HL-60 (cell line): ENCODE data around the gene FAT1.

Experiments
- DNase-seq, 2 experiments: peaks; one replicate each; pipeline ENCODE4 v3.0.0-alpha.2; 2010 to 2020; ENCODE audit warnings: low read depth in 1 of 2, low spot score in 1 of 2
- H3K27ac ChIP-seq: fragments of 250-450 bp; sonication (Bioruptor Pico); replicated peaks from 2 replicates; pipeline ENCODE4 v1.5.1; 2020; ENCODE audit warnings: mild to moderate bottlenecking, moderate library complexity
- H3K27me3 ChIP-seq: fragments of 250-450 bp; sonication (Bioruptor Pico); 2 replicates; pipeline ENCODE4 v1.5.1; 2021; ENCODE audit warnings: mild to moderate bottlenecking, moderate library complexity; ENCODE audit not compliant: insufficient read depth, poor library complexity, severe bottlenecking
- H3K4me3 ChIP-seq: replicated peaks from 2 replicates; pipeline ENCODE4 v1.5.1; 2011; ENCODE audit warnings: mild to moderate bottlenecking, control low read depth, low read length; ENCODE audit not compliant: insufficient read depth
- GABPA ChIP-seq: IDR thresholded peaks from 2 replicates; pipeline ENCODE4 v1.6.1; 2012; ENCODE audit warnings: low read depth
- POLR2AphosphoS5 ChIP-seq: IDR thresholded peaks from 2 replicates; pipeline ENCODE4 v1.6.1; 2012; ENCODE audit warnings: low read depth
- SPI1 ChIP-seq: IDR thresholded peaks from 2 replicates; pipeline ENCODE4 v1.6.1; 2012; ENCODE audit warnings: low read depth, mild to moderate bottlenecking, borderline replicate concordance
- TF ChIP-seq, protein P1 (sequence below): IDR thresholded peaks from 2 replicates; pipeline ENCODE4 v1.6.1; 2012; ENCODE audit warnings: low read depth; ENCODE audit not compliant: insufficient replicate concordance
- TF ChIP-seq, protein P2 (sequence below): IDR thresholded peaks from one replicate; pipeline ENCODE4 v1.5.1; 2011; ENCODE audit warnings: low read length, control low read depth, inconsistent platforms; ENCODE audit not compliant: insufficient read depth

Gene FAT1

DNA sequence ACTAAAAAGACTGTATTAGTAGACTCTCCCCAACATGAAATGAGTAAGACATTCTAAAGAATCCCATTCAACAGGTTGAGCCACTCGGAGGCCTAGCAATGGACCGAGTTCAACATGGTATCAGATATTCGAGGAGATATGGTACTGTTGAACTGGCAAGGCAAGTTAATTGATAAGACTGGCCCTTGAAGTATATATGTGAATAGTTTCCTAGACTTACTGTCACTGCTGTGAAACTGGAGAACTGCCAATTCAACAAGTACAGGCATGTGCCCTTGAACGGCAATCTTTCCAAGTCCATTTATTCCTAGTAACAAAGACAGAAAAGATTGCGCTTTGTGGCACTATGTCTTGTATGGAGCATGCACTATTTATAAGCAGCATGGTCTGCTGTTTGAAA is 24.4 kb downstream of the FAT1 start:
- no peaks in the 10 kb centered on the region for H3K27me3 ChIP-seq
- TF ChIP-seq, protein P1, sequence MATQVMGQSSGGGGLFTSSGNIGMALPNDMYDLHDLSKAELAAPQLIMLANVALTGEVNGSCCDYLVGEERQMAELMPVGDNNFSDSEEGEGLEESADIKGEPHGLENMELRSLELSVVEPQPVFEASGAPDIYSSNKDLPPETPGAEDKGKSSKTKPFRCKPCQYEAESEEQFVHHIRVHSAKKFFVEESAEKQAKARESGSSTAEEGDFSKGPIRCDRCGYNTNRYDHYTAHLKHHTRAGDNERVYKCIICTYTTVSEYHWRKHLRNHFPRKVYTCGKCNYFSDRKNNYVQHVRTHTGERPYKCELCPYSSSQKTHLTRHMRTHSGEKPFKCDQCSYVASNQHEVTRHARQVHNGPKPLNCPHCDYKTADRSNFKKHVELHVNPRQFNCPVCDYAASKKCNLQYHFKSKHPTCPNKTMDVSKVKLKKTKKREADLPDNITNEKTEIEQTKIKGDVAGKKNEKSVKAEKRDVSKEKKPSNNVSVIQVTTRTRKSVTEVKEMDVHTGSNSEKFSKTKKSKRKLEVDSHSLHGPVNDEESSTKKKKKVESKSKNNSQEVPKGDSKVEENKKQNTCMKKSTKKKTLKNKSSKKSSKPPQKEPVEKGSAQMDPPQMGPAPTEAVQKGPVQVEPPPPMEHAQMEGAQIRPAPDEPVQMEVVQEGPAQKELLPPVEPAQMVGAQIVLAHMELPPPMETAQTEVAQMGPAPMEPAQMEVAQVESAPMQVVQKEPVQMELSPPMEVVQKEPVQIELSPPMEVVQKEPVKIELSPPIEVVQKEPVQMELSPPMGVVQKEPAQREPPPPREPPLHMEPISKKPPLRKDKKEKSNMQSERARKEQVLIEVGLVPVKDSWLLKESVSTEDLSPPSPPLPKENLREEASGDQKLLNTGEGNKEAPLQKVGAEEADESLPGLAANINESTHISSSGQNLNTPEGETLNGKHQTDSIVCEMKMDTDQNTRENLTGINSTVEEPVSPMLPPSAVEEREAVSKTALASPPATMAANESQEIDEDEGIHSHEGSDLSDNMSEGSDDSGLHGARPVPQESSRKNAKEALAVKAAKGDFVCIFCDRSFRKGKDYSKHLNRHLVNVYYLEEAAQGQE, result no peak
- TF ChIP-seq SPI1, result no peak
- no peak for TF ChIP-seq POLR2AphosphoS5
- TF ChIP-seq GABPA, result no peak
- TF ChIP-seq, protein P2, sequence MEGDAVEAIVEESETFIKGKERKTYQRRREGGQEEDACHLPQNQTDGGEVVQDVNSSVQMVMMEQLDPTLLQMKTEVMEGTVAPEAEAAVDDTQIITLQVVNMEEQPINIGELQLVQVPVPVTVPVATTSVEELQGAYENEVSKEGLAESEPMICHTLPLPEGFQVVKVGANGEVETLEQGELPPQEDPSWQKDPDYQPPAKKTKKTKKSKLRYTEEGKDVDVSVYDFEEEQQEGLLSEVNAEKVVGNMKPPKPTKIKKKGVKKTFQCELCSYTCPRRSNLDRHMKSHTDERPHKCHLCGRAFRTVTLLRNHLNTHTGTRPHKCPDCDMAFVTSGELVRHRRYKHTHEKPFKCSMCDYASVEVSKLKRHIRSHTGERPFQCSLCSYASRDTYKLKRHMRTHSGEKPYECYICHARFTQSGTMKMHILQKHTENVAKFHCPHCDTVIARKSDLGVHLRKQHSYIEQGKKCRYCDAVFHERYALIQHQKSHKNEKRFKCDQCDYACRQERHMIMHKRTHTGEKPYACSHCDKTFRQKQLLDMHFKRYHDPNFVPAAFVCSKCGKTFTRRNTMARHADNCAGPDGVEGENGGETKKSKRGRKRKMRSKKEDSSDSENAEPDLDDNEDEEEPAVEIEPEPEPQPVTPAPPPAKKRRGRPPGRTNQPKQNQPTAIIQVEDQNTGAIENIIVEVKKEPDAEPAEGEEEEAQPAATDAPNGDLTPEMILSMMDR, result no peak
- H3K4me3 ChIP-seq, result no peak overlapping the region
- DNase-seq, result no peak
- H3K27ac ChIP-seq, result no peak overlapping the region

DNA sequence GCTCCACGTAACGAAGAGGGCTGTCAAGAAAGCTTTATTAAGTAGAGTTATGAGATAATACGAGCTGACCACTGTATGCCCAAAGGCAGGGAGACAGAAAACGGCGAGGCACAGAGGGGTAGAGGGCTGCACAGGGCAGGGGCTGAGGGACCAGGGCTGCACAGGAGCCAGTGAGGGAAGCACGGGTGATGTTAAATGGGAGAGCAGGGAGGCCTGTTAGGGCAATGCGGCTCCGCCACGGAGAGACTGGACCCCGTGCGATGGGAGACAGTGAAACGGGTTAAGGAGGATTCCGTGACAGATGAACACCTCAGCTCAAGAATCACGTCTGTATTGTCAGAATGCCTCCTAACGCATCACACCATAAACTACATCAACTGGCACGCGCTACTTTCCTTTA is 25.1 kb downstream of the FAT1 start:
- TF ChIP-seq, protein P2, result no peak
- no peak for TF ChIP-seq POLR2AphosphoS5
- TF ChIP-seq GABPA, result no peak
- no peak for TF ChIP-seq SPI1
- TF ChIP-seq, protein P1, result no peak
- H3K27ac ChIP-seq, result no peak overlapping the region
- H3K4me3 ChIP-seq, result no peak overlapping the region
- DNase-seq, result no peak
- H3K27me3 ChIP-seq, result no peaks in the 10 kb centered on the region

DNA sequence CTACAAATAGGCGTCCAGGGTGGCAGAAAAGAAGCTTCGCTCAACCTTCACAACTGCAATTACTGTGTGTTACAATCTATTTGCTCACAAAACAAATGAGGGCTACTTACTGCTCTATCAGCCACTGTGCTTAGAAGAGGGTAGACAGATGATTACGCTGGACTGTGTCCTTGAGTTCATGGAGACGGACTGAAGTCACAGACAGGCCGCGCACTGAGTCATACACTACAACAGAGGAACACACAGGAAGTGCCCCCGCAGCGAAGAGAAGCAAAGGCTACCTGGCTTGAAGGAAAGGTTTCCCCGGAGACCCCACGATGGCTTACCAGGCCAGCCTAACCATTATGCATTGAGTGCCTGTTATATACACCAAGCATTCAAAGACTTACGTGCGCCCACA is 25.6 kb downstream of the FAT1 start:
- TF ChIP-seq, protein P1, result no peak
- no peak for TF ChIP-seq GABPA
- TF ChIP-seq, protein P2, result no peak
- TF ChIP-seq SPI1, result no peak
- no peak for TF ChIP-seq POLR2AphosphoS5
- no peak for DNase-seq
- Histone ChIP-seq H3K4me3 (no peak overlapping the region), H3K27ac (no peak overlapping the region), H3K27me3 (no peaks in the 10 kb centered on the region)
